Endothelial cell of umbilical vein (primary cell): ENCODE data around the gene FRY. TPM values are rescaled to one million over a fixed set of nuclear protein-coding genes. Genes with fewer than 3 reads are reported as not detected.
A peak's percentile ranks its signal among the peaks of the same experiment; 100 is the strongest.

Source experiments
- BruUV-seq: library from RNA; stranded (reverse); fragments of 400-500 nt; replicated peaks from 2 replicates; lab custom pipeline; 2021; lab: Mats Ljungman, UMichigan
- CTCF ChIA-PET: fragments of 300-600, 350-600 bp; sonication (Branson Sonifier 250); formaldehyde crosslinking; loops from one replicate; lab custom pipeline; 2021; ENCODE audit warnings: antibody characterized with exemption, inconsistent platforms; lab: Charles Lee
- POLR2A ChIA-PET: fragments of 300-600, 350-600 bp; sonication (Branson Sonifier 250); formaldehyde crosslinking; loops from one replicate; lab custom pipeline; 2021; ENCODE audit warnings: antibody characterized with exemption, inconsistent platforms; lab: Charles Lee
- DNase-seq: peaks from one replicate; pipeline ENCODE4 v3.0.0-alpha.2; 2011; ENCODE audit warnings: low read depth, low spot score
- FAIRE-seq: peaks from 2 replicates; lab custom pipeline; 2011; peaks lifted over from hg19 to GRCh38; lab: Jason Lieb, UNC
- H2AFZ ChIP-seq: 2 replicates; pipeline ENCODE4 v1.6.0; 2012; ENCODE audit warnings: low read depth, low read length, control low read depth, inconsistent platforms
- H3K27ac ChIP-seq: 2 replicates; pipeline ENCODE4 v1.5.1; 2011; ENCODE audit warnings: low read depth, mild to moderate bottlenecking, control low read depth, low read length, moderate library complexity; ENCODE audit not compliant: insufficient read depth
- H3K27me3 ChIP-seq, 2 experiments: 2 replicates each; pipeline versions ENCODE4 v1.6.0 to v1.6.1; 2011; ENCODE audit warnings: low read length in 2 of 2, mixed read lengths in 1 of 2; ENCODE audit not compliant: control insufficient read depth in 2 of 2, insufficient read depth in 2 of 2
- H3K36me3 ChIP-seq, 2 experiments: 2 replicates in 1 of 2; 3 replicates in 1 of 2; pipeline ENCODE4 v1.5.1; 2011; ENCODE audit warnings: low read length in 2 of 2, mild to moderate bottlenecking in 1 of 2, moderate library complexity in 1 of 2; ENCODE audit not compliant: control insufficient read depth in 2 of 2, insufficient read depth in 2 of 2; ENCODE audit errors: extremely low read depth in 1 of 2
- H3K4me1 ChIP-seq: 3 replicates; pipeline ENCODE4 v1.5.1; 2011; ENCODE audit warnings: mild to moderate bottlenecking, low read length; ENCODE audit not compliant: control insufficient read depth, insufficient read depth; ENCODE audit errors: extremely low read depth
- H3K4me2 ChIP-seq: 2 replicates; pipeline ENCODE4 v1.6.1; 2011; ENCODE audit warnings: low read length, control low read depth, mixed read lengths; ENCODE audit not compliant: insufficient read depth
- H3K4me3 ChIP-seq, 3 experiments: fragments of 200-600 bp in 1 of 3; sonication (generic), shearing (Covaris generic) in 1 of 3; replicated peaks in 1 of 3; 2 replicates each; pipeline ENCODE4 v1.5.1; 2011 to 2016; ENCODE audit warnings: control low read depth in 3 of 3, low read length in 3 of 3, mild to moderate bottlenecking in 2 of 3, inconsistent platforms in 1 of 3, low read depth in 1 of 3, moderate library complexity in 1 of 3; ENCODE audit not compliant: insufficient read depth in 1 of 3
- H3K79me2 ChIP-seq: 2 replicates; pipeline ENCODE4 v1.6.0; 2012; ENCODE audit warnings: low read length, inconsistent platforms; ENCODE audit not compliant: control insufficient read depth, insufficient read depth
- H3K9ac ChIP-seq: replicated peaks from 2 replicates; pipeline ENCODE3; 2011; ENCODE audit warnings: low read length, control low read depth; ENCODE audit not compliant: insufficient read depth; ENCODE audit errors: extremely low read depth
- H3K9me1 ChIP-seq: replicated peaks from 3 replicates; pipeline ENCODE4 v1.6.0; 2011; ENCODE audit warnings: mild to moderate bottlenecking, low read length; ENCODE audit not compliant: control insufficient read depth, insufficient read depth; ENCODE audit errors: extremely low read depth
- H3K9me3 ChIP-seq: replicated peaks from 2 replicates; pipeline ENCODE4 v1.5.1; 2012; ENCODE audit warnings: low read length, inconsistent platforms; ENCODE audit not compliant: control insufficient read depth, insufficient read depth
- H4K20me1 ChIP-seq: replicated peaks from 2 replicates; pipeline ENCODE3; 2011; ENCODE audit warnings: mild to moderate bottlenecking, low read length; ENCODE audit not compliant: control insufficient read depth, insufficient read depth; ENCODE audit errors: extremely low read depth
- CTCF ChIP-seq, 2 donors: IDR thresholded peaks; 1 replicate in 1 of 2; 2 replicates in 1 of 2; pipeline ENCODE4 v1.5.1; 2011; ENCODE audit warnings: low read length in 2 of 2, mild to moderate bottlenecking in 2 of 2, moderate library complexity in 2 of 2, control low read depth in 1 of 2, inconsistent platforms in 1 of 2, low read depth in 1 of 2; ENCODE audit not compliant: insufficient read depth in 1 of 2; ENCODE audit errors: extremely low read depth in 1 of 2
- EZH2 ChIP-seq: IDR thresholded peaks from 2 replicates; pipeline ENCODE4 v1.6.1; 2012; ENCODE audit warnings: borderline replicate concordance, low read depth, mild to moderate bottlenecking, moderate library complexity, low read length, inconsistent platforms; ENCODE audit not compliant: severe bottlenecking
- GATA2 ChIP-seq: IDR thresholded peaks from 2 replicates; pipeline ENCODE4 v1.7.0; 2011; ENCODE audit warnings: low read depth, mild to moderate bottlenecking, moderate library complexity, mixed read lengths, low read length; ENCODE audit not compliant: insufficient read length, insufficient read depth
- JUN ChIP-seq: IDR thresholded peaks from 2 replicates; pipeline ENCODE4 v1.6.1; 2011; ENCODE audit warnings: borderline replicate concordance, low read depth; ENCODE audit not compliant: insufficient read length, insufficient read depth
- MAX ChIP-seq: IDR thresholded peaks from 2 replicates; pipeline ENCODE4 v1.6.1; 2011; ENCODE audit not compliant: insufficient read depth, insufficient read length
- MYC ChIP-seq: IDR thresholded peaks from one replicate; pipeline ENCODE4 v1.6.1; 2011; ENCODE audit warnings: mild to moderate bottlenecking, low read depth, low read length
- dilution Hi-C: fragments of 300-500 bp; cut with MboI; formaldehyde crosslinking; loops from one replicate; pipeline ENCODE4 v1.15.0; 2019; ENCODE audit warnings: low sequenced_read_pairs; ENCODE audit not compliant: extremely low pct_ligation_motif_present
- intact Hi-C: fragments of 100-400 bp; cut with micrococcal nuclease; formaldehyde crosslinking; loops from one replicate; pipeline ENCODE4 v1.10.0; 2022
- polyA plus RNA-seq, 4 experiments: library from polyadenylated mRNA; depleted of rRNA in 3 of 4; stranded (reverse) in 3 of 4; unstranded in 1 of 4; fragments of >200 nt; gene quantifications; 2 replicates each; pipeline versions ENCODE4 v1.2.1 to v1.2.3, GENCODE V29; 2011 to 2012; ENCODE audit warnings: missing spikeins in 1 of 4
- total RNA-seq: library from RNA; stranded (reverse); gene quantifications from 2 replicates; pipeline ENCODE4 v1.2.3, GENCODE V29; 2021

FRY gene
- total and polyA plus RNA-seq, 2 donors (not counting 3 experiments of a cell fraction or from before 2014, with no cell fraction given) = 57.3 to 75.8 TPM

- no peak overlapping the region for H3K27ac ChIP-seq
- no peaks in the 10 kb centered on the region for H3K36me3 ChIP-seq
- no peak overlapping the region for H3K4me2 ChIP-seq
- intact Hi-C loops = no loop called here
- H3K4me3 ChIP-seq = no peak overlapping the region
- no peak overlapping the region for H3K9ac ChIP-seq
- no TSS peak for BruUV-seq
- CTCF ChIA-PET = interaction anchor here (0.8 to 3.0 kb wide), 15 partner anchors 9 to 638 kb away, joined by 3 to 35 read pairs (median 6); no protein-coding TSS in a partner anchor
- DNase-seq (peak; percentile 46), FAIRE-seq (peak; percentile 96)
- dilution Hi-C loops = no loop called here
- no peaks in the 10 kb centered on the region for H3K79me2 ChIP-seq
- TF ChIP-seq JUN = no peak
- TF ChIP-seq CTCF (IDR thresholded peaks at IDR 0.05; ENCODE audit: extremely low read depth in 1 of 2, insufficient read depth in 1 of 2, low read depth in 1 of 2, low read length in 2 of 2) = peak; percentile 50 to 57
- TF ChIP-seq MAX = no peak
- TF ChIP-seq GATA2 = no peak
- TF ChIP-seq EZH2 = no peak
- TF ChIP-seq MYC = no peak
- no peak overlapping the region for H2AFZ ChIP-seq
- no peaks in the 10 kb centered on the region for H3K4me1 ChIP-seq
- no peaks in the 10 kb centered on the region for H3K27me3 ChIP-seq
- POLR2A ChIA-PET = no interaction called here
- no peaks in the 10 kb centered on the region for H3K9me3 ChIP-seq
- H4K20me1 ChIP-seq = no peaks in the 10 kb centered on the region
- peaks cover 2% of the 10 kb centered on the region for H3K9me1 ChIP-seq
These were observed 30.3 kb upstream of the FRY start for GRCh38 chr13:32001154-32001768.
